Measurements from ENCODE around the gene PPARG. TPM values are rescaled to one million over a fixed set of nuclear protein-coding genes. Genes with fewer than 3 reads are reported as not detected.

Gene PPARG
- polyA plus RNA-seq, 2 of the 4 experiments (the other 2 are of a cell fraction), result 38.9 to 43.1 TPM

- H3K4me3 ChIP-seq, result no peak overlapping the region
- CTCF ChIA-PET, result interaction anchor here (1.3 to 2.4 kb wide), 4 partner anchors 8 to 302 kb away, joined by 3 to 13 read pairs (median 6); no protein-coding TSS in a partner anchor
- POLR2A ChIA-PET, result no interaction called here
- H3K9me3 ChIP-seq, result no peaks in the 10 kb centered on the region
- FAIRE-seq, result no peak
- no peak overlapping the region for H3K27ac ChIP-seq
- TF ChIP-seq BHLHE40 (IDR thresholded peaks at IDR 0.05; ENCODE audit: low read depth, low read length) (no peak), POLR2A (IDR thresholded peaks at IDR 0.05; ENCODE audit: low read length) (no peak), HOXA7 (CRISPR knock-in tag; IDR thresholded peaks at IDR 0.05) (no peak), PBX3 (IDR thresholded peaks at IDR 0.05) (no peak), RCOR1 (IDR thresholded peaks at IDR 0.05; ENCODE audit: low read depth, low read length) (no peak), NPAS2 (CRISPR knock-in tag; IDR thresholded peaks at IDR 0.05; ENCODE audit: borderline replicate concordance) (no peak), ZFP36 (IDR thresholded peaks at IDR 0.05; ENCODE audit: borderline replicate concordance, partially characterized antibody) (no peak), CBX2 (IDR thresholded peaks at IDR 0.05; ENCODE audit: borderline replicate concordance, low read depth) (no peak), HOXB5 (CRISPR knock-in tag; IDR thresholded peaks at IDR 0.05) (no peak), KDM1A (IDR thresholded peaks at IDR 0.05; ENCODE audit: low read depth) (no peak), RFX5 (IDR thresholded peaks at IDR 0.05) (no peak), HES2 (IDR thresholded peaks at IDR 0.05) (no peak), JUN (IDR thresholded peaks at IDR 0.05) (no peak), NFE2L2 (conservative IDR thresholded peaks at IDR 0.05; ENCODE audit: low read length) (no peak), ESRRA (IDR thresholded peaks at IDR 0.05; ENCODE audit: borderline replicate concordance, low read length) (no peak), HMGXB4 (CRISPR knock-in tag; IDR thresholded peaks at IDR 0.05; ENCODE audit: borderline replicate concordance) (no peak), ATOH8 (CRISPR knock-in tag; IDR thresholded peaks at IDR 0.05; ENCODE audit: low read depth) (no peak), BCL3 (IDR thresholded peaks at IDR 0.05) (no peak), HOXB13 (CRISPR knock-in tag; IDR thresholded peaks at IDR 0.05; ENCODE audit: low read depth) (no peak)
- 91% methylated on average over 12 of the region's 12 CpGs for WGBS (ENCODE audit: missing lambda C conversion rate)
- no peak overlapping the region for H3K4me2 ChIP-seq
- DNase-seq (ENCODE audit: low read depth in 1 of 2, low spot score in 1 of 2), result no peak
- ATAC-seq, result no peak
- no peaks in the 10 kb centered on the region for H3K4me1 ChIP-seq
Measured at GRCh38 chr3:12436514-12437220, 147.8 kb downstream of the PPARG start.

GRCh38 chr3:12437221-12437605 lies 148.3 kb downstream of the PPARG start:
- no peak overlapping the region for H3K27ac ChIP-seq
- no peak for DNase-seq (ENCODE audit: low read depth in 1 of 2, low spot score in 1 of 2)
- H3K4me1 ChIP-seq, result no peaks in the 10 kb centered on the region
- WGBS (ENCODE audit: missing lambda C conversion rate), result 91% methylated on average over 6 of the region's 6 CpGs
- no peaks in the 10 kb centered on the region for H3K9me3 ChIP-seq
- no peak for ATAC-seq
- H3K4me2 ChIP-seq, result no peak overlapping the region
- POLR2A ChIA-PET, result no interaction called here
- no peak overlapping the region for H3K4me3 ChIP-seq
- CTCF ChIA-PET, result interaction anchor here (1.6 to 2.4 kb wide), 3 partner anchors 8 to 43 kb away, joined by 4 to 13 read pairs (median 8); no protein-coding TSS in a partner anchor
- FAIRE-seq, result no peak
- no peak for TF ChIP-seq SREBF2 (IDR thresholded peaks at IDR 0.05)
- TF ChIP-seq MAX (IDR thresholded peaks at IDR 0.05), result no peak
- no peak for TF ChIP-seq ZNF302 (CRISPR knock-in tag; IDR thresholded peaks at IDR 0.05)
- TF ChIP-seq KDM1A (IDR thresholded peaks at IDR 0.05; ENCODE audit: low read depth), result no peak
- TF ChIP-seq SMC3 (IDR thresholded peaks at IDR 0.05), result no peak
- TF ChIP-seq ZSCAN20 (CRISPR knock-in tag; IDR thresholded peaks at IDR 0.05), result no peak
- TF ChIP-seq HDAC2 (IDR thresholded peaks at IDR 0.05), result no peak
- no peak for TF ChIP-seq BCL3 (IDR thresholded peaks at IDR 0.05)
- no peak for TF ChIP-seq RAD21 (conservative IDR thresholded peaks at IDR 0.05 in 1 of 2, IDR thresholded peaks at IDR 0.05 in 1 of 2)
- no peak for TF ChIP-seq ATOH8 (CRISPR knock-in tag; IDR thresholded peaks at IDR 0.05; ENCODE audit: low read depth)
- TF ChIP-seq HMGXB4 (CRISPR knock-in tag; IDR thresholded peaks at IDR 0.05; ENCODE audit: borderline replicate concordance), result no peak
